ENCODE measurements around the gene GALNT18. TPM values are rescaled to one million over a fixed set of nuclear protein-coding genes. Genes with fewer than 3 reads are reported as not detected.
A peak's percentile ranks its signal among the peaks of the same experiment; 100 is the strongest.

Gene GALNT18
- total and polyA plus RNA-seq, 7 donors: 4.6 to 32.4 (median 8.3) TPM

DNA sequence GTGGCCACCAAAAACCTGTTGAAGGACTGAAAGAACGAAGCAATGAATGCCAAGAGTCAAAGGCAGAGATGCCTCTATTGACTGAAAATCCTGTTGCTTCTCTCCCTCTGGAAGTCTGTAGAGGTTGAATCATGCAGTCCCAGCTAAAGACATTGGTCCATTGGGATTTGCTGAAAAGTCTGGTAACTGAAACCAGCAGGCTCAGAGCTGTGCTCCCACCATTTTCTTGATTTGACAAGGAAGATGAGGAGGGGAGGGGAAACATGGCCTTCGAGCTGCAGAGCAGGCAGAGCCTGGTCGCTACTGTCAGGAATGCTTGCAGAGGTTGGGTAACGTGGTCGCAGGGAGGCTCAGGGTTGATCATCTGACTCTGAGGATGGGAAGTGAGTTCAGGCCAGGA, 196.0 kb downstream of the GALNT18 start:
- DNase-seq: no peak
- intact Hi-C loops (cut with DNase I): no loop called here

DNA sequence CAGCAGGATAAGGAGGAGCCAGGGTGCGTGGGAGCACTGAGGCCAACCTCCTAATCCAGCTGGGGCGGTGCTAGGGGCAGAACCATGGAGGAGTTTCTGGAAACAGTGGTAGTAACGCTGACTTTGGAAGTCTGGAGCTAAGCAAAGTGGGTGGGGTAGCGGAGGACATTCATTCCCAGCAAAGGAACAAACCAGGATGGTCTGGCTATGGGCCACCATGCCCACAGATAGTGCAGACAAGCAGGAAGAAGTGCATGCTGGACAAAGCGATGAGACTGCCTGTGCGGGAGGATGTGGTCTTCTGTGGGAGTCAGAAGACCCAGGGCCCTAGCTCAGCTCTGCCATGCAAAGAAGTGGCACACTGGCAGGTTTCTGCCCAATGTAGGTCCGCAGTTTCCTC, 197.1 kb downstream of the GALNT18 start:
- Histone ChIP-seq H3K9me3 (no peaks in the 10 kb centered on the region), H3K27ac (no peak overlapping the region), H3K4me1 (peaks cover 27% of the 10 kb centered on the region), H3K36me3 (ENCODE audit: insufficient read depth in 1 of 2, low read depth in 1 of 2) (no peaks in the 10 kb centered on the region), H3K27me3 (ENCODE audit: insufficient read depth in 3 of 3, low read length in 2 of 3) (no peaks in the 10 kb centered on the region), H3K4me3 (no peak overlapping the region)
- ATAC-seq (no peak), DNase-seq (no peak)
- intact Hi-C loops (cut with DNase I): no loop called here
- TF ChIP-seq, protein P1, sequence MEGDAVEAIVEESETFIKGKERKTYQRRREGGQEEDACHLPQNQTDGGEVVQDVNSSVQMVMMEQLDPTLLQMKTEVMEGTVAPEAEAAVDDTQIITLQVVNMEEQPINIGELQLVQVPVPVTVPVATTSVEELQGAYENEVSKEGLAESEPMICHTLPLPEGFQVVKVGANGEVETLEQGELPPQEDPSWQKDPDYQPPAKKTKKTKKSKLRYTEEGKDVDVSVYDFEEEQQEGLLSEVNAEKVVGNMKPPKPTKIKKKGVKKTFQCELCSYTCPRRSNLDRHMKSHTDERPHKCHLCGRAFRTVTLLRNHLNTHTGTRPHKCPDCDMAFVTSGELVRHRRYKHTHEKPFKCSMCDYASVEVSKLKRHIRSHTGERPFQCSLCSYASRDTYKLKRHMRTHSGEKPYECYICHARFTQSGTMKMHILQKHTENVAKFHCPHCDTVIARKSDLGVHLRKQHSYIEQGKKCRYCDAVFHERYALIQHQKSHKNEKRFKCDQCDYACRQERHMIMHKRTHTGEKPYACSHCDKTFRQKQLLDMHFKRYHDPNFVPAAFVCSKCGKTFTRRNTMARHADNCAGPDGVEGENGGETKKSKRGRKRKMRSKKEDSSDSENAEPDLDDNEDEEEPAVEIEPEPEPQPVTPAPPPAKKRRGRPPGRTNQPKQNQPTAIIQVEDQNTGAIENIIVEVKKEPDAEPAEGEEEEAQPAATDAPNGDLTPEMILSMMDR (IDR thresholded peaks at IDR 0.05): no peak
- WGBS, 3 donors: 97 to 98% (median 98%) methylated on average over 7 of the region's 7 CpGs

More for the DNA sequence above, 196.0 kb downstream of the GALNT18 start:
- 93 to 97% (median 96%) methylated on average over 5 of the region's 5 CpGs for WGBS, 3 donors
- TF ChIP-seq, protein P1 (IDR thresholded peaks at IDR 0.05): no peak
- Histone ChIP-seq H3K4me3 (no peak overlapping the region), H3K4me1 (peaks cover 27% of the 10 kb centered on the region), H3K27ac (no peak overlapping the region), H3K36me3 (ENCODE audit: insufficient read depth in 1 of 2, low read depth in 1 of 2) (no peaks in the 10 kb centered on the region), H3K9me3 (no peaks in the 10 kb centered on the region), H3K27me3 (ENCODE audit: insufficient read depth in 3 of 3, low read length in 2 of 3) (no peaks in the 10 kb centered on the region)
- no peak for ATAC-seq

DNA sequence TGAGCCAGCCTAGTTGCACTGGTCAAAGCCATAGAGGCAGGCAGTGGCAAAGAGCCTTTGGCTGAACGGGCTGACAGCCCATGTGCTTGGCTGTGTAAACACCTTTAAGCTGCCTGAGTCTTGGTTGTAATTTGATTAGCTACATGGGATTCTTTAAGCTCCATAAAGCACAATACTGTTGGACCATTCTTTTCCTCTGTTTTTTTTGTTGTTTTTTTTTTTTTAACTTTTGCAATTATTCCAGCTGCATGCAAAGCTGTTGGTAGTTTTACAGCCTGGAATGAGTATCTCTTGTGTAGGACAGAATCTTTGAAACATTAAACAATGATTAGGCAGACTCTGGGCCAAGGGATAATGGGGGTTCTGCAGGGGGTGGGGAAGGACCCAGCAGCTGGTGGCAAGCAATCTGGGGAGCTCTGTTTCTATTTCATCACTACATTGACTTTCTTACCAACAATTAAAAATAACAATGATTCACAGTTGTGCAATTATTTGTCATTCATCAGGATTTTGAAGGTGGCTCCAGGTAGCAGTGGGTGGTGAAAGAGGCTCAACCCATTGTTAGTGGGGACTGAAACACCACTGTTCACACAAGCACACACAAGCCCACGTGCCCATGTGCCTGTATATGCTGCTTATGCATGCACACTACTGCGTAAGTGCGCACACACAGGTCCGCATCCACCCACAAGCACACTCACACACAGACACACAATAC, 199.2 kb downstream of the GALNT18 start:
- TF ChIP-seq, protein P1 (IDR thresholded peaks at IDR 0.05): no peak

DNA sequence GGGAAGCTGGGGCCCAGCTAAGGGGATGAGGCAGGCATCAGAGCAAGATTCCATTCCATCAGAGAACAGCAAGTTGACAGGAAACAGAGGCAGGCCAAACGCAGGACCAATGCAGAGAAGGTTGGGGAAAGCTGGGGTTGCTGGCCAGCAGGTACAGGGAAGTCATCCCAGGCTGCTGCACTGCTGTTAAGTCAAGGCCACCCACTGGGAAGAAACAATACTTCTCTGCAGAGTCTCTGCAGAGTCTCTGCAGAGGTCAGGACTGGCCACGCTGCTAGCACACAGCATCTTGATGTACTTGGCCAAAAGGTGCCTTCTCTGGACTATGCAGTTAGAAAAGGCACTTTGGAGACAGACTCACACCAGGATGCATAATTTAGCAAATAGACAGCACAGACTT, 200.3 kb downstream of the GALNT18 start:
- no peak overlapping the region for H3K27ac ChIP-seq
- intact Hi-C loops (cut with DNase I): no loop called here
- DNase-seq: no peak
- no peak overlapping the region for H3K4me3 ChIP-seq
- H3K4me1 ChIP-seq: peaks cover 11% of the 10 kb centered on the region
- H3K36me3 ChIP-seq (ENCODE audit: insufficient read depth in 1 of 2, low read depth in 1 of 2): no peaks in the 10 kb centered on the region
- no peaks in the 10 kb centered on the region for H3K9me3 ChIP-seq
- no peak for ATAC-seq
- TF ChIP-seq, protein P1 (IDR thresholded peaks at IDR 0.05): no peak
- WGBS, 3 donors: 46 to 70% (median 48%) methylated on average over 2 of the region's 2 CpGs
- no peaks in the 10 kb centered on the region for H3K27me3 ChIP-seq (ENCODE audit: insufficient read depth in 3 of 3, low read length in 2 of 3)

More for the DNA sequence above, 199.2 kb downstream of the GALNT18 start:
- no peaks in the 10 kb centered on the region for H3K36me3 ChIP-seq (ENCODE audit: insufficient read depth in 1 of 2, low read depth in 1 of 2)
- intact Hi-C loops (cut with DNase I): no loop called here
- H3K4me3 ChIP-seq: no peak overlapping the region
- no peaks in the 10 kb centered on the region for H3K9me3 ChIP-seq
- H3K27me3 ChIP-seq (ENCODE audit: insufficient read depth in 3 of 3, low read length in 2 of 3): no peaks in the 10 kb centered on the region
- peak; percentile 15 to 39 (median 28) for ATAC-seq
- WGBS, 3 donors: 79 to 86% (median 84%) methylated on average over 5 of the region's 5 CpGs
- DNase-seq: no peak
- H3K4me1 ChIP-seq: peaks cover 19% of the 10 kb centered on the region
- no peak overlapping the region for H3K27ac ChIP-seq

DNA sequence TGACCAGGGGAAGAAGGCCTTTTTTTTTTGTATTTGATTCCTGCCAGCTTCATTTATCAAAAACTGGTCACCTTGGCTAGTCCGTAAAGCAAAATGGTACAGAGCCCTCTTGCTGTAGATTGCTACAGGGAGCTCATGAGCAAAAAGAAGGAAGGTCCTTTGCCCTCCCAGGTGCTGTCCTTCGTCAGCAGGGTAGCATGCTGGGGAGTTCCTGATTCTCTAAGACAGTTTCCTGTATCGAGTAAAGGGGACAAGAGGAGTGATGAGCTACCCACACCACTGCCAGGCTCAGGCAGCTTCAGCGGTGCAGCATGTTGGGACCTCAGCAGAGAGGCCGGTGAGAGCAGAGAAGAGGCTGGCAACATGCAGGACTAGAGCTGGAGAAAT, 200.9 kb downstream of the GALNT18 start:
- Histone ChIP-seq H3K9me3 (no peaks in the 10 kb centered on the region), H3K4me1 (peaks cover 14% of the 10 kb centered on the region), H3K36me3 (ENCODE audit: insufficient read depth in 1 of 2, low read depth in 1 of 2) (no peaks in the 10 kb centered on the region), H3K27ac (no peak overlapping the region), H3K4me3 (no peak overlapping the region), H3K27me3 (ENCODE audit: insufficient read depth in 3 of 3, low read length in 2 of 3) (no peaks in the 10 kb centered on the region)
- DNase-seq (no peak), ATAC-seq (no peak)
- intact Hi-C loops (cut with DNase I): no loop called here
- TF ChIP-seq, protein P1 (IDR thresholded peaks at IDR 0.05): no peak
- WGBS, 3 donors: 77 to 79% (median 79%) methylated on average over 5 of the region's 5 CpGs
